Retinal pigment epithelial cell (primary cell): ENCODE measurements around the gene MCM9.

Source experiments
- DNase-seq: peaks from one replicate; pipeline ENCODE4 v3.0.0-alpha.2; 2010; ENCODE audit warnings: low read depth
- H3K4me3 ChIP-seq: 2 replicates; pipeline ENCODE4 v1.5.1; 2011; ENCODE audit warnings: mild to moderate bottlenecking, low read length, control low read depth, moderate library complexity
- CTCF ChIP-seq: conservative IDR thresholded peaks from 2 replicates; pipeline ENCODE4 v1.5.1; 2011; ENCODE audit warnings: low read depth, low read length, control low read depth, inconsistent platforms

MCM9 gene

GRCh38 chr6:118905084-118905483 lies 29.9 kb downstream of the MCM9 start:
- no peak for TF ChIP-seq CTCF
- DNase-seq, result no peak
- no peak overlapping the region for H3K4me3 ChIP-seq

GRCh38 chr6:118903691-118904090 lies 31.3 kb downstream of the MCM9 start:
- H3K4me3 ChIP-seq, result no peak overlapping the region
- no peak for TF ChIP-seq CTCF
- DNase-seq, result no peak

DNA sequence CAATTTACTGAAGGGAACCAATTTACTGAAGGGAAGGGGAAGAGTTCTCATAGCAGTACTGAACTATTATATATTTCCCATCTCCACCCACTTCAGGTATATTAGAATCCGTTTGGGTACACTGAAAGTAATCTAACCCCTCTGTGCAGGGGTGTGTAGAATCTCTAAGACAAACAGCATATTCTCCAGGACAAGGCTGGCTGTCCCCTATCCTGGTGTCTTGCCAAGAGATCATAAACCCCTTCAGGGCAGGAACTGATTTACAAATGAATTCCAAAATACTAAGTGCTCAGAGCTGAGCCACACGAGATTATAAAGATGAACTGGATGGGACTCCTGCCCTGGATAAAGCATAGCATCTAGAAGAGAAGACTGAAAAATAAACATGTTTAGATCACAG lies 31.8 kb downstream of the MCM9 start:
- no peak for TF ChIP-seq CTCF
- no peak overlapping the region for H3K4me3 ChIP-seq
- DNase-seq, result no peak

DNA sequence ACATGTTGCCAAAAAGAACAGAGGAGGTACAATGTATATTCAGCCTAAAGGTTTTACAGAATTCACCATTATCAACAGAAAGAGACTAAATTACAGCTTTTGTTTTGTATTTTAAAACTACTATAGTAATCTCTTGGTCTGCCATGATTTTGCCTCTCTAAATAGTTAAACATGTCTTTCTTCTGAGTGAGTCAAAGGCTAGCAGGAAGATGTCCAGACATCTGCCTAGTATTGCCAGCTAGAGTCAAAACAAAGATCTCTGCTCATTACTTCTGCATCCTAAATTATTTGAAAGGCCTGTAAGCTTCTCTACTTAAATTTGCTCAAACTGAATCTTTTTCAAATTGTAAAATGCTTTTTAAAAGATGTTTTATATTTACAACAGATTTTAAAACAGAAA lies 32.2 kb downstream of the MCM9 start:
- H3K4me3 ChIP-seq, result no peak overlapping the region
- no peak for TF ChIP-seq CTCF
- no peak for DNase-seq

DNA sequence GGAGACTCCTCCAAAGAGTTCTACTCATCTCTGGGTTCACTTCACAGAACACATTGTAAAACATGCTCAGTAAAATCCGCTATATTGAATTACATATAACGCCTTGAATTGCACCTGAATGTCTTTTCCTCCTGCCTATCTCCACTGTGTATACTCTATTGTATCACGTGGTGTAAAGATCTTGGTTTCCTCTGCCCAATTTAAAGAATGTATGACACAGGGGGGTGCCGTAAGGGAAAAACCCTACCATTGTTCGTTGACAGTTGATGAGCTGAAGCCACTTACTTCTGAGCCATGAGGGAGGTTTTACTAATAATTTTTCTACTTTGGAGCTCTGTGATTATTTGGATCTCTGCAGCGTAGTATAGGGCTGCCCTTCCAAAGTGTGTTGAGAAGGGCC lies 35.0 kb downstream of the MCM9 start:
- DNase-seq, result no peak
- no peak overlapping the region for H3K4me3 ChIP-seq
- TF ChIP-seq CTCF, result no peak

- no peak for TF ChIP-seq CTCF
- H3K4me3 ChIP-seq, result no peak overlapping the region
- DNase-seq, result no peak
Measured at GRCh38 chr6:118897386-118897785, 37.6 kb downstream of the MCM9 start.

GRCh38 chr6:118896339-118897136 lies 38.4 kb downstream of the MCM9 start:
- H3K4me3 ChIP-seq, result peak overlapping the region; percentile 68
- no peak for DNase-seq
- peak; percentile 58 for TF ChIP-seq CTCF
